ENCODE measurements around the gene PCBP3. TPM values are rescaled to one million over a fixed set of nuclear protein-coding genes. Genes with fewer than 3 reads are reported as not detected.
"Not testable (repeated sequence)": the region's sequence is repeated elsewhere in the genome, so short reads cannot be mapped to it uniquely, and the experiment has no call there.

PCBP3 gene
- total RNA-seq, 1 donor from 2014 or later, result 1.5 TPM

- no peak for DNase-seq (ENCODE audit: extremely low read depth, low read depth, low spot score)
Observed at GRCh38 chr21:45970674-45971615, 327.4 kb downstream of the PCBP3 start.

- no peak for DNase-seq (ENCODE audit: extremely low read depth, low read depth, low spot score)
Observed at GRCh38 chr21:45971616-45972352, 328.3 kb downstream of the PCBP3 start.

DNA sequence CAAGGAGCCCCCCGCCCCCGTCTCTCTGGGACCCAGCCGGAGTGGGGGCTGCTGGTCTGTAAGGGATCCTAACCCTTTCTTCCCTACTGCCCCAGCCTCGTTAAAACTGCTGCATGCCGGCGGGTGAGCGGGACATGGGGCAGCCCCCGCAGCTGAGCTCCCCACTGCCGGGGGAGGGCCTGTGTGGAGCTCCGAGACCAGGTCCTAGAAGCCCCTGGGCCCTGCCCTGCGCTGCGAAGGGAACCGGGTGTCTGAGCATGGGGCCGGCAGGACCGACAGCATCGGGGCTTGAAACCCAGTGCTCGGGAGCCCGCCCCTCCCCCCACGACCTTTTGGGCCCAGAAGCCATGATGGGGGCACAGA is 328.8 kb downstream of the PCBP3 start:
- DNase-seq (ENCODE audit: extremely low read depth, low read depth, low spot score), result no peak

DNA sequence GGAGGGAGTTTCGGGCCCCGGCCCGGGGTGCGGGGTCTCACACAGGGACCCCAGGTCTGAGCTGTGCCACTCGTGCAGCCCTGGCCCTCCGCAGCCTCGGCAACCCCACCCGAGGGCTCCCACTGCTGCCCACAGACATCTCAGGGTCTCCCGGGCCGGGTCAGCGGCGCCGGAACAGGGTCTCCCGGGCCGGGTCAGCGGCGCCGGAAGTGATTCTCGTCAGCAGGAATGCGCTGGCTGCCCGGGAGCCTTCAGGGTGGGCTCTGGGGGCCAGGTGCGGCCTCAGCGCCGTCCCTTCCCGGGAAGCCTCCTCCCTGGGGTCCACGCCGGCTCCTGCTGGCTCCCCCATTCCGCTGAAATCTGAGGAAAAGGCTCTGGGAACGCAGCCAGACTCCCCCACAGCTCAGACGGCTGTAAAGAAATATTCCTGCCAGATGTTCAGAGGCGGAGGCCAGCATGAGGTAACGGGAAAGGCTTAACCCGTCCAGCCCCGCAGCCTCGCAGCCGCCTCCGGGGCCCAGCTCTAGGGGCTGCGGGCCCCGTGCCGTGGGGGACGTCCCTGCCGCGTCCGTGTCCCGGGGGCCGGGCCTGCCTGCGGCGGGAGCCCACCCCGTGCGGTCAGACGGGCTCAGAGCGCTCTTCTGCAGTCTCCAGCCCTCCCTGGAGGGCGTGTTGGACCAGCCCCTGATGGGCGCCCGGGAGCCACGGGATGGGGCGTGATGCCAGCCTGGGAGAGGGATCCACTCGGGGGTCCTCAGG is 329.4 kb downstream of the PCBP3 start:
- DNase-seq (ENCODE audit: extremely low read depth, low read depth, low spot score), result no peak

DNA sequence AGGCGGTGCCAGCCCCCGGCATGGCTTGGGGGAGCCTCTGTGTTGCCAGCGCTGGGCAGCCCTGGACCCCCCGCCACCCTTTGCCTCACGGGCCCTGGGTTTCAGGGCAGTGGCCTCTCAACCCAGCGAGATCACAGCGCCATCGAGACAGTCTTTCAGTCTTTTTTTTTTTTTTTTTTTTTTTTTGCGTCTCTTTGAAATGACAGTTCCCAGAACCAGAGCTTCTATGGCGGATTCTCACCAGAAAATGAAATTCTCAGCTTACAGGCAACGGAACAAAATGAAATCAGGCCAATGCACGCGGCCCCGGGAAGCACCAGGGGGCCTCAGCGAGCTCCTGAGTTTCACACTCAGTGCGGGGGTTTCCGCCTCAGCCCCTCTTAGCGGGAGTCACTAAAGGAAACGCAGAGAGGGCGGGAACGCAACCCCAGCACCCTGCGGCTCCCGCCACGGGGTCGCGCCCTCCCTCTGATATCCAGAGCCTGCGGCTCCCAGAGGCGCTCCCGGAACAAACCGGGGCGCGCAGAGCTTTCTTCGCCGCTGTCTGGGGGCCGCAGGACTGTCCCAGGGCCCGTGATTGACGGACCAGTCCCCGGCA is 330.0 kb downstream of the PCBP3 start:
- DNase-seq (ENCODE audit: extremely low read depth, low read depth, low spot score), result no peak

- DNase-seq (ENCODE audit: extremely low read depth, low read depth, low spot score), result no peak
Observed at GRCh38 chr21:45974073-45975019, 330.8 kb downstream of the PCBP3 start.

- DNase-seq (ENCODE audit: extremely low read depth, low read depth, low spot score), result no peak
Observed at GRCh38 chr21:45975020-45975666, 331.6 kb downstream of the PCBP3 start.

DNA sequence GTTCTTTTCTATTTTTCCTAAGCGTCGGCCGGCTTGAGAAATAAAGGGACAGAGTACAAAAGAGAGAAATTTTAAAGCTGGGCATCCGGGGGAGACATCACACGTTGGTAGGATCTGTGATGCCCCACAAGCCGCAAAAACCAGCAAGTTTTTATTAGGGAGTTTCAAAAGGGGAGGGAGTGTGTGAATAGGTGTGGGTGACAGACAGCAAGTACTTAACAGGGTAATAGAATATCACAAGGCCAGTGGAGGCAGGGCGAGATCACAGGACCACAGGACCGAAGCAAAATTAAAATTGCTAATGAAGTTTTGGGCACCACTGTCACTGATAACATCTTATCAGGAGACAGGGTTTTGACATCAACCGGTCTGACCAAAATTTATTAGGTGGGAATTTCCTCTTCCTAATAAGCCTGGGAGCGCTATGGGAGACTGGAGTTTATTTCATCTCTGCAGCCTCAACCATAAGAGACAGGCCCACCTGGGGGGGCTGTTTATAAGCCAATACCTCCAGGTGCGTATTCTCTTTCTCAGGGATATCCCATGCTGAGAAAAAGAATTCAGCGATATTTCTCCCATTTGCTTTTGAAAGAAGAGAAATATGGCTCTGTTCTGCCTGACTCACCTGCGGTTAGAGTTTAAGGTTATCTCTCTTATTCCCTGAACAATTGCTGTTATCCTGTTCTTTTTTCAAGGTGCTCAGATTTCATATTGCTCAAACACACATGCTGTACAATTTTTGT is 332.3 kb downstream of the PCBP3 start:
- not testable (repeated sequence) for DNase-seq (ENCODE audit: extremely low read depth, low read depth, low spot score)

- DNase-seq (ENCODE audit: extremely low read depth, low read depth, low spot score), result no peak
Observed at GRCh38 chr21:45976701-45977311, 333.3 kb downstream of the PCBP3 start.

- DNase-seq (ENCODE audit: extremely low read depth, low read depth, low spot score), result no peak
Observed at GRCh38 chr21:45977396-45977795, 333.9 kb downstream of the PCBP3 start.

DNA sequence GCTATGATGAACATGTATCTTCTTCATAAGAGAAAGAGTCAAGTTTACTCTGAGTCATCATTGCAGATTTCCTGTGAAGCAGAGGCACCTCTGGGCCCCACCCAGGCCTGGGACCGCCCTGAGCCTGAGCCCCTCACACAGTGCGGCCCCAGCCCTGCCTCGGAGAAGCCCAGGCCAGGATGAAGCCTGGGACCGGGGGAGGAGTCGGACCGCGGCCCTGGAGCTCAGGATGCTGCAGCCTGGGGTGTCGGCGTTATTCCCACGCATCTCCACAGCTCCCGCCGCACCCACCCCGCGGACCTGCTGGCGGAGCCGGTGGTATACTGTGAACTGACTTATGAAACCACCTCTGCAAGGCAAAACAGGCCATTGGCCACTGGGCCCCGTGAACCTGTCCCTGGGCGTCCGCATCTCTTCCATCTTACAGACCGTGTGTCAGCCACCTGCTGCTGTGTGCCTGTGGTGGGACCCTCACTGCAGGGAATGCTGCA is 335.7 kb downstream of the PCBP3 start:
- no peak for DNase-seq (ENCODE audit: extremely low read depth, low read depth, low spot score)

DNA sequence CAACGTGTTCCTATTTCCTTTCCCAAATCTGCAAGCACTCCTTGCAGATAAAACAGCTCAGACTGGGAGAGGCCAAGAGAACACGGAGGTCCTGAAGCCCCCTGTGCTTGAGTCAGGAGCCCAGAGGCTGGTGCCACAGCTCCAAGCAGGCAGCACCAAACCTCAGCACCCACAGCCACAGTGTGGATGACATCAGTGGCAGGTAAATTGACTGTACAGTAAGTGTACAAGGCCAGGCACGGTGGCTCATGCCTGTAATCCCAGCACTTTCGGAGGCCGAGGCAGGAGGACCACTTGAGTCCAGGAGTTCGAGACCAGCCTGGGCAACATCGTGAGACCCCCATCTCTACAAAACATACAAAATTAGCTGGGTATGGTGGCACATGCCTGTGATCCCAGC is 336.1 kb downstream of the PCBP3 start:
- DNase-seq (ENCODE audit: extremely low read depth, low read depth, low spot score), result no peak

- no peak for DNase-seq (ENCODE audit: extremely low read depth, low read depth, low spot score)
Observed at GRCh38 chr21:45980271-45980670, 336.7 kb downstream of the PCBP3 start.

DNA sequence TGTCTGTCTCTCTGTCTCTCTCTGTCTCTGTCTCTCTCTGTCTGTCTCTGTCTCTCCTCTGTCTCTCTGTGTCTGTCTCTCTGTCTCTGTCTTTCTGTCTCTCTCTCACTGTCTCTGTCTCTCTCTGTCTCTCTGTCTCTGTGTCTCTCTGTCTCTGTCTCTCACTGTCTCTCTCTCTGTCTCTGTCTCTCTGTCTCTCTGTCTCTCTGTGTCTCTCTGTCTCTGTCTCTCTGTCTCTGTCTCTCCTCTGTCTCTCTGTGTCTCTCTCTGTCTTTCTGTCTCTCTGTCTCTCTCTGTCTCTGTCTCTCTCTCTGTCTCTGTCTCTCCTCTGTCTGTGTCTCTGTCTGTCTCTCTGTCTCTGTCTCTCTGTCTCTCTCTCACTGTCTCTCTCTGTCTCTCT is 337.2 kb downstream of the PCBP3 start:
- no peak for DNase-seq (ENCODE audit: extremely low read depth, low read depth, low spot score)

GRCh38 chr21:45981151-45982091 is 337.9 kb downstream of the PCBP3 start, which contains the start of gene COL6A1:
Gene COL6A1 (plus strand): TSS chr21:45981770. CDS start chr21:45981851, 81 bp downstream.
- DNase-seq (ENCODE audit: extremely low read depth, low read depth, low spot score), result no peak

- DNase-seq (ENCODE audit: extremely low read depth, low read depth, low spot score), result no peak
Observed at GRCh38 chr21:45982092-45982757, 338.7 kb downstream of the PCBP3 start.

All from glomerular endothelial cell (primary cell).